Measurements from ENCODE around the gene MAP3K2.

Gene MAP3K2

GRCh38 chr2:127387655-127388422 is at the start of gene MAP3K2:
MAP3K2 (minus strand) TSS chr2:127387975; CDS start chr2:127343129, 44,846 bp downstream.
- peak; percentile 91 for DNase-seq

- DNase-seq, result no peak
Measured at GRCh38 chr2:127437056-127437455, 49.3 kb upstream of the MAP3K2 start.

GRCh38 chr2:127434515-127434914 is 46.7 kb upstream of the MAP3K2 start:
- no peak for DNase-seq

GRCh38 chr2:127431408-127432023 is 43.7 kb upstream of the MAP3K2 start:
- no peak for DNase-seq

- no peak for DNase-seq
Measured at GRCh38 chr2:127429844-127430425, 42.2 kb upstream of the MAP3K2 start.

GRCh38 chr2:127429291-127429690 is 41.5 kb upstream of the MAP3K2 start:
- DNase-seq, result no peak

GRCh38 chr2:127428815-127429109 is 41.0 kb upstream of the MAP3K2 start:
- DNase-seq, result no peak

GRCh38 chr2:127428057-127428814 is 40.5 kb upstream of the MAP3K2 start:
- DNase-seq, result no peak

- no peak for DNase-seq
Measured at GRCh38 chr2:127427376-127428056, 39.7 kb upstream of the MAP3K2 start.

- no peak for DNase-seq
Measured at GRCh38 chr2:127426501-127427354, 39.0 kb upstream of the MAP3K2 start.

GRCh38 chr2:127425540-127426490 is 38.0 kb upstream of the MAP3K2 start:
- no peak for DNase-seq

GRCh38 chr2:127424598-127425520 is 37.1 kb upstream of the MAP3K2 start:
- DNase-seq, result no peak

GRCh38 chr2:127423880-127424279 is 36.1 kb upstream of the MAP3K2 start:
- DNase-seq, result no peak

GRCh38 chr2:127423478-127423843 is 35.7 kb upstream of the MAP3K2 start:
- DNase-seq, result peak; percentile 30

- peak; percentile 53 for DNase-seq
Measured at GRCh38 chr2:127422559-127423477, 35.0 kb upstream of the MAP3K2 start.

- no peak for DNase-seq
Measured at GRCh38 chr2:127421871-127422558, 34.2 kb upstream of the MAP3K2 start.

GRCh38 chr2:127421116-127421800 is 33.5 kb upstream of the MAP3K2 start:
- no peak for DNase-seq

Measured in NCI-H510A treated with DMSO at 0.1 percent for 48 hours (cell line).